K562 (cell line): ENCODE data around the gene HINT3. TPM values are rescaled to one million over a fixed set of nuclear protein-coding genes. Genes with fewer than 3 reads are reported as not detected.

ENCODE experiments used
- ATAC-seq: fragments of 200-7000 bp; cut with Tn5 transposase; 3 replicates; pipeline ENCODE4 v1.9.1; 2020; ENCODE audit warnings: moderate library complexity
- BruUV-seq: library from RNA; stranded (reverse); fragments of 400-500 nt; replicated peaks from 2 replicates; lab custom pipeline; 2021; lab: Mats Ljungman, UMichigan
- CTCF ChIA-PET: fragments of 300-600 bp; formaldehyde crosslinking; extraction: SDS; loops from one replicate; lab custom pipeline; 2021; ENCODE audit warnings: low intra/inter-chr PET ratio; lab: Yijun Ruan, JAX
- POLR2A ChIA-PET: fragments of 300-600, 350-650 bp; sonication (Branson Sonifier 250); formaldehyde crosslinking; extraction: SDS; loops from one replicate; lab custom pipeline; 2021; ENCODE audit warnings: antibody characterized with exemption, inconsistent platforms; lab: Yijun Ruan, JAX
- DNase-seq, 4 experiments: peaks; one replicate each; pipeline versions ENCODE4 v3.0.0 to v3.0.0-alpha.2; 2011 to 2018; ENCODE audit warnings: low spot score in 3 of 4, mixed read lengths in 3 of 4; ENCODE audit errors: extremely low read depth in 1 of 4
- FAIRE-seq: peaks from 2 replicates; lab custom pipeline; 2011; peaks lifted over from hg19 to GRCh38; lab: Jason Lieb, UNC
- H2AFZ ChIP-seq: 2 replicates; pipeline ENCODE4 v1.6.0; 2011; ENCODE audit warnings: low read depth, low read length, control low read depth, inconsistent platforms
- H3K27ac ChIP-seq: fragments of 200-600 bp; 3 replicates; pipeline ENCODE4 v1.8.0; 2011; ENCODE audit warnings: low read depth, mild to moderate bottlenecking, control low read depth, inconsistent platforms, low read length, moderate library complexity, mixed read lengths; ENCODE audit errors: extremely low read depth
- H3K27me3 ChIP-seq, 2 experiments: fragments of 300-600 bp in 1 of 2; 2 replicates in 1 of 2; 3 replicates in 1 of 2; pipeline versions ENCODE4 v1.6.0 to v1.8.0; 2011; ENCODE audit warnings: inconsistent platforms in 2 of 2, low read length in 2 of 2, mild to moderate bottlenecking in 1 of 2, mixed read lengths in 1 of 2, moderate library complexity in 1 of 2; ENCODE audit not compliant: control insufficient read depth in 2 of 2, insufficient read depth in 2 of 2
- H3K36me3 ChIP-seq: fragments of 300-600 bp; 3 replicates; pipeline ENCODE4 v1.8.0; 2011; ENCODE audit warnings: mild to moderate bottlenecking, low read length, inconsistent platforms; ENCODE audit not compliant: control insufficient read depth, insufficient read depth
- H3K4me1 ChIP-seq, 2 experiments: fragments of 200-600 bp in 1 of 2; replicated peaks in 1 of 2; 2 replicates in 1 of 2; 3 replicates in 1 of 2; pipeline versions ENCODE4 v1.5.1 to v1.8.0; 2011; ENCODE audit warnings: inconsistent platforms in 2 of 2, low read length in 2 of 2, mild to moderate bottlenecking in 1 of 2, mixed read lengths in 1 of 2, moderate library complexity in 1 of 2; ENCODE audit not compliant: control insufficient read depth in 2 of 2, insufficient read depth in 2 of 2
- H3K4me2 ChIP-seq: 2 replicates; pipeline ENCODE4 v1.6.1; 2011; ENCODE audit warnings: low read length, control low read depth, inconsistent platforms, mixed read lengths; ENCODE audit not compliant: insufficient read depth
- H3K4me3 ChIP-seq: fragments of 200-600 bp; sonication (generic), shearing (Covaris generic); 2 replicates; pipeline ENCODE4 v1.5.1; 2016; ENCODE audit warnings: control low read depth, inconsistent platforms
- H3K79me2 ChIP-seq: fragments of 200-600 bp; 3 replicates; pipeline ENCODE4 v1.8.0; 2011; ENCODE audit warnings: low read length, inconsistent platforms; ENCODE audit not compliant: control insufficient read depth, insufficient read depth
- H3K9ac ChIP-seq, 2 experiments: 2 replicates each; pipeline versions ENCODE4 v1.6.0 to v1.6.1; 2011; ENCODE audit warnings: low read depth in 2 of 2, low read length in 2 of 2, control low read depth in 1 of 2, inconsistent platforms in 1 of 2, mild to moderate bottlenecking in 1 of 2, mixed read lengths in 1 of 2; ENCODE audit not compliant: insufficient read depth in 1 of 2
- H3K9me1 ChIP-seq: one replicate; pipeline ENCODE4 v1.6.0; 2011; ENCODE audit warnings: inconsistent platforms, mild to moderate bottlenecking, low read length, moderate library complexity; ENCODE audit not compliant: control insufficient read depth, insufficient read depth
- H3K9me3 ChIP-seq: replicated peaks from 2 replicates; pipeline ENCODE4 v1.5.1; 2011; ENCODE audit warnings: low read depth, low read length, inconsistent platforms; ENCODE audit not compliant: control insufficient read depth, insufficient read depth
- H4K20me1 ChIP-seq: replicated peaks from 2 replicates; pipeline ENCODE4 v1.6.1; 2011; ENCODE audit warnings: low read length, inconsistent platforms, mixed read lengths; ENCODE audit not compliant: control insufficient read depth, insufficient read depth
- BCOR ChIP-seq: fragments of 450-650 bp; IDR thresholded peaks from 2 replicates; pipeline ENCODE4 v1.6.1; 2016
- CEBPZ ChIP-seq: fragments of 150-350 bp; IDR thresholded peaks from 2 replicates; pipeline ENCODE4 v1.6.1; 2014; ENCODE audit warnings: low read depth, mild to moderate bottlenecking, low read length, borderline replicate concordance
- CTCFL ChIP-seq: IDR thresholded peaks from 2 replicates; pipeline ENCODE4 v1.6.1; 2011; ENCODE audit warnings: borderline replicate concordance, low read depth, mild to moderate bottlenecking, moderate library complexity, low read length; ENCODE audit not compliant: insufficient read depth, poor library complexity, severe bottlenecking
- DACH1 ChIP-seq: fragments of 450-650 bp; IDR thresholded peaks from 2 replicates; pipeline ENCODE4 v1.6.1; 2018; ENCODE audit not compliant: partially characterized antibody
- HDAC1 ChIP-seq, 2 experiments: fragments of 450-650 bp; IDR thresholded peaks; 2 replicates each; pipeline ENCODE4 v1.6.1; 2016 to 2017; ENCODE audit warnings: inconsistent platforms in 1 of 2, mild to moderate bottlenecking in 1 of 2, moderate library complexity in 1 of 2
- JUNB ChIP-seq: fragments of 450-650 bp; formaldehyde crosslinking; conservative IDR thresholded peaks from 2 replicates; pipeline ENCODE4 v1.4.0; 2020; ENCODE audit warnings: mild to moderate bottlenecking
- KDM2B ChIP-seq: fragments of 250-450 bp; sonication (Bioruptor Pico); IDR thresholded peaks from 2 replicates; pipeline ENCODE4 v1.8.0; 2021; ENCODE audit warnings: mild to moderate bottlenecking, moderate library complexity
- MAFF ChIP-seq: IDR thresholded peaks from 2 replicates; pipeline ENCODE4 v1.6.1; 2012; ENCODE audit warnings: low read length, improper control_type of control experiment
- NEUROD1 ChIP-seq: fragments of 150-350 bp; IDR thresholded peaks from 2 replicates; pipeline ENCODE4 v1.6.1; 2014; ENCODE audit warnings: borderline replicate concordance, low read length, low read depth; ENCODE audit not compliant: partially characterized antibody
- SMAD3 ChIP-seq: fragments of 450-650 bp; formaldehyde crosslinking; conservative IDR thresholded peaks from 2 replicates; pipeline ENCODE4 v1.4.0; 2020; ENCODE audit warnings: mild to moderate bottlenecking
- STAT5B ChIP-seq: fragments of 250-450 bp; sonication (Bioruptor Pico); IDR thresholded peaks from 2 replicates; pipeline ENCODE4 v1.8.0; 2021; ENCODE audit warnings: mild to moderate bottlenecking, inconsistent platforms
- ZBTB12 ChIP-seq: fragments of 250-450 bp; sonication (Bioruptor Pico); IDR thresholded peaks from 2 replicates; pipeline ENCODE4 v1.4.0; 2020
- ZNF121 ChIP-seq: sonication (generic); formaldehyde crosslinking; conservative IDR thresholded peaks from 2 replicates; pipeline ENCODE4 v1.8.0; 2022; ENCODE audit warnings: missing genetic modification reagents
- ZNF217 ChIP-seq: sonication (generic); formaldehyde crosslinking; IDR thresholded peaks from 2 replicates; pipeline ENCODE4 v1.8.0; 2022; ENCODE audit warnings: mild to moderate bottlenecking, missing genetic modification reagents
- WGBS: fragments of 100-300 bp; shearing (Covaris generic); methylation state at CpG from one replicate; pipeline ENCODE4 v1.1.6; 2016; ENCODE audit warnings: low coverage, mixed read lengths; ENCODE audit not compliant: insufficient coverage; ENCODE audit errors: missing lambda C conversion rate; 5-methylcytosine and 5-hydroxymethylcytosine counted together
- in situ Hi-C: fragments of 300-500 bp; cut with MboI; formaldehyde crosslinking; loops from 4 replicates; pipeline ENCODE4 v1.15.0; 2018; ENCODE audit warnings: inconsistent platforms, mixed read lengths
- intact Hi-C: fragments of 100-400 bp; cut with micrococcal nuclease; formaldehyde crosslinking; loops from 2 replicates; pipeline ENCODE4 v1.14.2; 2022
- polyA plus RNA-seq, 8 experiments: library from polyadenylated mRNA; depleted of rRNA in 4 of 8; stranded (reverse) in 5 of 8; unstranded in 3 of 8; fragments of >200 nt; fragmentation: Nextera tagmentation in 2 of 8; fragmentation: Illumina TruSeq in 1 of 8; extraction: Ambion mirVana in 2 of 8; extraction: Trizol in 1 of 8; gene quantifications; 2 replicates each; pipeline versions ENCODE4 v1.2.1 to v1.2.3, GENCODE V29; 2011 to 2014; ENCODE audit warnings: inconsistent platforms in 1 of 8, missing spikeins in 1 of 8
- total RNA-seq, 7 experiments: library from RNA; depleted of rRNA in 6 of 7; stranded (reverse); fragments of >200 nt in 6 of 7; fragmentation: Illumina TruSeq in 2 of 7; extraction: Trizol in 2 of 7; gene quantifications; 2 replicates each; pipeline versions ENCODE4 v1.2.1 to v1.2.3, GENCODE V29; 2011 to 2021; ENCODE audit warnings: low replicate concordance in 1 of 7

The HINT3 gene
- total and polyA plus RNA-seq, 9 of the 15 experiments (the other 6 are each of a cell fraction or from before 2014, with no cell fraction given): 1.4 to 16.6 (median 10.8) TPM

GRCh38 chr6:125970760-125971159, 14.2 kb downstream of the HINT3 start:
- H3K27ac ChIP-seq: no peak overlapping the region
- POLR2A ChIA-PET: interaction anchor here (2.5 kb wide), 1 partner anchor 15 kb away, joined by 13 read pairs; the partner anchor contains the start of gene TRMT11
- TF ChIP-seq ZNF121 (CRISPR knock-in tag) (no peak), CTCFL (no peak), MAFF (no peak), STAT5B (CRISPR knock-in tag) (no peak), HDAC1 (IDR thresholded peaks at IDR 0.05) (no peak), SMAD3 (CRISPR knock-in tag) (no peak), NEUROD1 (no peak), DACH1 (no peak), ZNF217 (no peak), JUNB (CRISPR knock-in tag) (no peak), ZBTB12 (CRISPR knock-in tag) (no peak), CEBPZ (no peak), KDM2B (CRISPR knock-in tag) (no peak), BCOR (no peak)
- CTCF ChIA-PET: no interaction called here
- ATAC-seq: no peak
- H3K9me3 ChIP-seq: no peaks in the 10 kb centered on the region
- no peak overlapping the region for H3K4me3 ChIP-seq
- no peaks in the 10 kb centered on the region for H3K9me1 ChIP-seq
- WGBS: 88% methylated on average over 2 of the region's 2 CpGs
- H3K9ac ChIP-seq: no peak overlapping the region
- in situ Hi-C loops (loop anchor here (5.0 kb wide), 2 partner anchors 183 to 658 kb away; no protein-coding TSS in a partner anchor), intact Hi-C loops (no loop called here)
- H2AFZ ChIP-seq: no peak overlapping the region
- no peak overlapping the region for H3K4me2 ChIP-seq
- DNase-seq: no peak
- peaks cover 9% of the 10 kb centered on the region; the same call in 1 of the 3 replicates for H3K79me2 ChIP-seq
- H3K27me3 ChIP-seq: no peaks in the 10 kb centered on the region
- BruUV-seq: no TSS peak
- H4K20me1 ChIP-seq: no peaks in the 10 kb centered on the region
- peaks cover 47% of the 10 kb centered on the region for H3K36me3 ChIP-seq
- H3K4me1 ChIP-seq: no peaks in the 10 kb centered on the region
- no peak for FAIRE-seq
